GM18951 (cell line): ENCODE measurements around the gene TUBB3.
"Not testable (repeated sequence)": the region's sequence is repeated elsewhere in the genome, so short reads cannot be mapped to it uniquely, and the experiment has no call there.

Source experiments
- POLR2A ChIP-seq: IDR thresholded peaks from 4 replicates; pipeline ENCODE4 v1.6.1; 2011; ENCODE audit warnings: mild to moderate bottlenecking; ENCODE audit not compliant: insufficient read length, insufficient read depth; ENCODE audit errors: extremely low read depth
- in situ Hi-C: fragments of 300-500 bp; cut with MboI; formaldehyde crosslinking; loops from one replicate; pipeline ENCODE4 v1.12.0; 2022; ENCODE audit warnings: low sequenced_read_pairs, mixed read lengths, inconsistent platforms; ENCODE audit not compliant: unreplicated experiment

The TUBB3 gene

GRCh38 chr16:89906140-89907025 is 16.8 kb upstream of the TUBB3 start:
- in situ Hi-C loops = no loop called here

GRCh38 chr16:89907055-89907814 is 15.9 kb upstream of the TUBB3 start:
- in situ Hi-C loops = no loop called here
- TF ChIP-seq POLR2A = no peak

More at GRCh38 chr16:89906140-89907025, 16.8 kb upstream of the TUBB3 start:
- no peak for TF ChIP-seq POLR2A

DNA sequence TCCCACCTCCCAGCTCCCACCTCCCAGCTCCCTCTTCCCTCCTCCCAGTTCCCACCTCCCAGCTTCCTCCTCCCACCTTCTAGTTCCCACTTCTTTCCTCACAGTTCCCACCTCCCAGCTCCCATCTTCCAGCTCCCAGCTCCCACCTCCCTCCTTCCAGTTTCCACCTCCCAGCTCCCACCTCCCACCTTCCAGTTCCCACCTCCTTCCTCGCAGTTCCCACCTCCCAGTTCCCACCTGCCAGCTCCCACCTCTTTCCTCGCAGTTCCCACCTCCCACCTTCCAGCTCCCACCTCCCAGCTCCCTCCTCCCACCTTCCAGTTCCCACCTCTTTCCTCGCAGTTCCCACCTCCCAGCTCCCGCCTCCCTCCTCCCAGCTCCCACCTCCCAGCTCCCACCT is 14.9 kb upstream of the TUBB3 start:
- in situ Hi-C loops = no loop called here
- TF ChIP-seq POLR2A = no peak

DNA sequence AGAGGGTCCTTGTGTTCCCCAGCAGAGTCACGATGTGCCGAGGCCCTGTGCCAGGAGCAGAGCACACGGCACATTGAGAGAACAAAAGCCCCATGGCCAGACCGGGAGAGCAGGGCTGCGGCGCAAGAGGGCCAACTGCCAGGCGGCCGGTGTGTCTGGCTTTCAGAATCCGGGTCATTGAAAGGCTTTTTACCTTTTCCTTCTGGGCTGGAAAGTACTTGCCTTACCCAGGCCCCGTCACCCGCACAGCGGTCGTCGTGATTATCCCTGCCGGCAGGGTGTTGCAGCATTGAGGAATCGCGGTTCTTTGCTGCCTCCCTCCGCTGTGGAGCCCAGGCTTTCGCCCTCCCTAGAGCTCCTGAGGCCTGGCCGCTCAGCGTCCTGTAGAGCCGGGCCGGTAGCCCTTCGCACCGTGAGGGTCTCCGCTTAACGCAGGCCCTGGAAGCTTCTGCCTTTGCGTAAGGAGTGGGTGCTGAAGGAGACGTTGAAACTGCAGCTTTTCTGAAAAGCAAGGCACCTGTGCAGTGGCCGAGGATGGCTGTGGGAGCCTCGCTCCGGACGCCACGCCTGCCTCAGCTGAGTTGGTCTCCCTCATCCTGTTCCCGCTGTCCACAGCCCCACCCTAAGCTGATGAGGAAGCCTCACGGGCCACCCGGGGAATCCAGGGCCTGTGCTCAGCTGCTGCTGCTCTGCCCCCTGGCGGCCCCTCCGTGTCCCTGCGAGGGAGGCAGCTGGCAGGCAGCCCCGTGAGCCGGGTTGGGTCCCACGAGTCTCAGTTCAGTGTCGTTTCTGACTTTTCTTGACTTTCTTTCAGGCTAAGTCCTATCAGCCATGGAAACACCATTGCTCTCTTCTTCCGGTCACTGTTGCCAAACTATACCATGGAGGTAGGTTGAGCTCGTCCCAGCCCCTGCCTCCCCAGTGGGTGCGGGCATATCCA is 13.1 kb upstream of the TUBB3 start:
- TF ChIP-seq POLR2A = peak; percentile 4
- in situ Hi-C loops = no loop called here

DNA sequence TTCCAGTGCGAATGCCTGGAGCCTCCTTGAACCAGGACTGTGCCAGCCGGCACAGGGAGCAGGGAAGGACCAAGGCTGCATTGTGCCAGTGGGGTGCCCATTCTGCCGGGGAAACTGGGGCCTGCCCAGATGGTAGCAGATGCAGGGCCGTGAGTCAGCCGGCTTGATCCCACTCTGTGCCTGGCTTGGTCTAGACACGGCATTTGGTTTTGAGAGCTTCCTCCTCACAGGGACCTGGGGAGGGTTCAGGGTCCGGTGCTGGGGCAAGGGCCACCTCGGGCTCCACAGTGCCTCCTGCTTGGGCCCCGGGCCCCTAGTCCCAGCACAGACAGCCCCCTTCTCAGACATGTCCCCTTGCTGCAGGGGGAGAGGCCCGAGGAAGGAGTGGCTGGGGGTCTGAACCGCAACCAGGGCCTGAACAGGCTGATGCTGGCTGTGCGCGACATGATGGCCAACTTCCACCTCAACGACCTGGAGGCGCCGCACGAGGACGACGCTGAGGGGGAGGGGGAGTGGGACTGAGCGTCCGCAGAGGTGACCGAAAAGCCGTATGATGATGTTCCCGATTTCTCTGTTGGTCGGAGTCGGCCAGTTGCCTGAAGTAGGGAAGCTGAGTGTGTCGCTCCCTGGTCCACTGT is 12.3 kb upstream of the TUBB3 start:
- no peak for TF ChIP-seq POLR2A
- in situ Hi-C loops = no loop called here

GRCh38 chr16:89911375-89911774 is 11.8 kb upstream of the TUBB3 start:
- in situ Hi-C loops = no loop called here
- no peak for TF ChIP-seq POLR2A

DNA sequence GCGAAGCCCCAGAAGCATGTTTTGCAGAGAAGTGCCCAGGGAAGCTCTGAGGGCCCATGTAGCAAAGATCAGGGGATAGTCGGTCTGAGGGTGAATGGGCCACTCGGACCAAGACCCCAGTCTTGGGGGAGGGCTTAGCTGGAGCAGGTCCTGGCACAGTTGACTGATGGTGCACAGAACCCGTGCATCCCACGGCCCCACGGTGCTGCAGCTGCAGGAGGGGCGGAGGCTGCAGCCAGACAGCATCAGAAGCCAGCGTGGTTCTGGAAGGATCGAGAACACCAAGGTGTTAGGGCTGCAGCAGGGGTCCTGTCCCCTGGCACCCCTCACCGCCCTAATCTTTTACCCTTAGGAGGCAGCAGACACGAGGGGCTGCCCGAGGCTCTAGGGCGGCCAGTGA is 11.0 kb upstream of the TUBB3 start:
- TF ChIP-seq POLR2A = no peak
- in situ Hi-C loops = no loop called here

DNA sequence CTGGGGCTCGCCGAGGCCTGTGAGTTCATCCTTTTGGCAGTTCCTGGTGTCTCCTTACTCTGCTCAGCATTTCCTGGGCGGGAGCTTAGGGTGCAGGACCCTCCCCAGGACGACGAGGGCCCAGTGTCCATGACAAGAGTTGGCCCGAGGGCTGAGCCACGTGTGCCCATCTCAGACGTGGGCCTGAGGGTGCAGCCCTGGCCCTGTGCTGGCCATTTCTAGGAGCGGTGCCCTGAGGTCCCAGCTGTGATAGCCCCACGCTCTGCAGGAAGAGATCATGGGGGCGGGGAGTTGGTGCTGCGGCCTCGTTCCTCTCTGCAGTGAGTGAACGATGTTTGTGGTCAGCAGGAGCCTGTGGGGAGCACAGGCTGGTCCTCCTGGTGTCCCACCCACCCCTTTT is 10.5 kb upstream of the TUBB3 start:
- in situ Hi-C loops = no loop called here
- no peak for TF ChIP-seq POLR2A

DNA sequence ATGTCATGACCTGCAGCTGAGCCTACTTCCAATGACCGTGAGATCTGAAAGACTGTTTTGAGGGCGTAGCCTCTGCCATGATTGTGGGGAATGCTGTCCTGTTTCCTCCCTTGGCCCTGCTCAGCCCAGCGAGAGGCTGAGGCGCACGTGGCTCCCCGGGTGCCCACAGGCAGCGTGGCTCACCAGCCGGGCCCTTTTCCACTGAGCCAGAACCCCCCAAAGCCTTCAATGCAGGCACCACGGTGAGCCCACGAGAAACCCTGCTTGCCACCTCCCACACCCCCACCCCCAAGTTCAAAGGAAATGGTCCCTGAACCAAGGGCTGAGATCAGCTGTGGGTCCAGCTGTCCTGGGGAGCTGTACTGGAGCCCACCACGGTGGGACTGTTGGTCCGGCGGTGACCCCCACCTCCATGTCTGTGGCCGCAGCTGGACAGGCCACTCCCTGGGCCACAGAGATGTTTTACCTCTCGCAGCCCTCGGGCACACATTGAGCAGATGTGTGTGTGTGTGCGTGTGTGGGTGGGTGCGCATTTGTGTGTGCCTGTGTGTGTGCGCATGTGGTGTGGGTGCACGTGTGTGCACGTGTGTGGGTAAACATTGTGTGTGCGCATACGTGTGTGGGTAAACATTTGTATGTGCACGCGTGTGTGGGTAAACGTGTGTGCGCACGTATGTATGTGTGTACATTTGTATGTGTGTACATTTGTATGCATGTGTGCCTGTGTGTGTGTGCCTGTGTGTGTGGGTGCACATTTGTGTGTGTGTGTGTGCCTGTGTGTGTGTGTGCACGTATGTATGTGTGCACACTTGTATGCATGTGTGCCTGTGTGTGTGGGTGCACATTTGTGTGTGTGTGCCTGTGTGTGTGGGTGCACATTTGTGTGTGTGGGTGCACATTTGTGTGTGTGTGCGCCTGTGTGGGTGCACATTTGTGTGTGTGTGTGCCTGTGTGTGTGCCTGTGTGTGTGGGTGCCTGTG is 9.4 kb upstream of the TUBB3 start:
- no peak for TF ChIP-seq POLR2A
- in situ Hi-C loops = no loop called here

GRCh38 chr16:89914642-89915285 is 8.4 kb upstream of the TUBB3 start:
- in situ Hi-C loops = not testable (repeated sequence)

DNA sequence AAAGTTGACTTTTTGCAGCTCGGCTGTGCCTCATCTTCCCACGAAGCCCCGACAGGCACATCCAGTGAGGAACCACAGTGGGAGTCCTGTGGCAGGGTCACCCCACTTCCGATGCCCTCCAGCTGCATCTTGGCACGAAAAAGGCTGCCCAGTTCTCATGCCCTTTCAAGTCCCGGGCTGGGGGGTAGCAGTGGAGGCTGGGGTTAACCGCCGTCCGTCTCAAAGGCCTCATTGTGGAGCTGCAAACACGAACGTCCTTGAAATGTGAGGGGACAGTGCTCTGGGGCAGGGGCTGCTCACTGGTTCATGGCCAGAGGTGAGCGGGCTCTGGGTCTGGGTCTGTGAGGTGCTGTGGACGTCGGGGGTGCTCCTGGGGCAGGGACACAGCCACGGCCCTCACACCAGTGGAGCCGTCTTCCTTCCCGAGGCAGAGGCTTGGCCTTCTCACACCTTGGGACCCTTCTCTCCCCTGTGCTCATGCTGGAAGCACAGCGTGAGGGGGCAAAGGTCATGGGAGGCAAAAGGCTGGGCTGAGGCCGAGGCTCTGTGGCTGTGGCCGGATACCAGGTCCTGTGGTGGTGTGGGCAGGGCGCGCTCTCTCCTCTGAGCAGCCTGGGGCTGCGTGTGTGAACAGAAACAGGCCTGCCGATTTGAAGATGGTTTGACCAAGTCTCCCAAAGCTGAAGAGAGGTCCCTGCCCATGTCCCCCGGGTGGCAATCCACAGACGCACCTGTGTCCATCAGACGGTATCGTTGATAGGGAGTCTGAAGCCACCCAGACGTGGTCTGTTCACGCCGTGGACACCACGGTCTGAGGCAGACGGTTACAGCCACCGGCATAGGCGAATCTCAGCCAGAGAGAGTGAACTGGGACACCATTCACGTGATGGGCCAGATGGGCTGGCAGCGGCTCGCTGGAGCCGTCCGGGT is 7.6 kb upstream of the TUBB3 start:
- in situ Hi-C loops = no loop called here
- no peak for TF ChIP-seq POLR2A
